GM12878 (cell line): Measurements from ENCODE around the gene ORM2. TPM values are rescaled to one million over a fixed set of nuclear protein-coding genes. Genes with fewer than 3 reads are reported as not detected.

Experiments used
- ATAC-seq: fragments of 200-7000 bp; cut with Tn5 transposase; 3 replicates; pipeline ENCODE4 v1.9.1; 2020; ENCODE audit warnings: mild to moderate bottlenecking, moderate library complexity
- BruUV-seq: library from RNA; stranded (reverse); fragments of 400-500 nt; replicated peaks from 2 replicates; lab custom pipeline; 2021; lab: Mats Ljungman, UMichigan
- CTCF ChIA-PET: fragments of 300-600 bp; sonication (Branson Sonifier 250); formaldehyde crosslinking; extraction: SDS; loops from one replicate; lab custom pipeline; 2021; ENCODE audit warnings: inconsistent platforms; lab: Yijun Ruan, JAX
- POLR2A ChIA-PET: fragments of 350-600 bp; formaldehyde crosslinking; extraction: SDS; loops from one replicate; lab custom pipeline; 2021; ENCODE audit warnings: inconsistent platforms; lab: Charles Lee
- RAD21 ChIA-PET: fragments of 300-600 bp; sonication (Branson Sonifier 250); formaldehyde crosslinking; loops from one replicate; lab custom pipeline; 2023; ENCODE audit warnings: antibody characterized with exemption; ENCODE audit not compliant: unreplicated experiment; lab: Charles Lee
- SMC1A ChIA-PET: fragments of 300-600 bp; sonication (Branson Sonifier 250); formaldehyde crosslinking; loops from one replicate; lab custom pipeline; 2023; ENCODE audit not compliant: unreplicated experiment, uncharacterized antibody; lab: Charles Lee
- DNase-seq: peaks from one replicate; pipeline ENCODE4 v3.0.0-alpha.2; 2011; ENCODE audit warnings: low read depth, low spot score
- FAIRE-seq: peaks from 3 replicates; lab custom pipeline; 2011; peaks lifted over from hg19 to GRCh38; lab: Jason Lieb, UNC
- H2AFZ ChIP-seq: 2 replicates; pipeline ENCODE4 v1.6.0; 2011; ENCODE audit warnings: low read depth, low read length, control low read depth; ENCODE audit not compliant: control insufficient read depth
- H3K27ac ChIP-seq: 2 replicates; pipeline ENCODE4 v1.5.1; 2011; ENCODE audit warnings: control low read depth; ENCODE audit not compliant: control insufficient read depth, insufficient read depth
- H3K27me3 ChIP-seq, 2 experiments: replicated peaks in 1 of 2; 2 replicates each; pipeline versions ENCODE4 v1.6.0 to v1.6.1; 2011; ENCODE audit warnings: low read length in 1 of 2; ENCODE audit not compliant: control insufficient read depth in 2 of 2, insufficient read depth in 2 of 2
- H3K36me3 ChIP-seq, 2 experiments: 2 replicates each; pipeline ENCODE4 v1.5.1; 2011; ENCODE audit warnings: low read length in 1 of 2; ENCODE audit not compliant: control insufficient read depth in 2 of 2, insufficient read depth in 2 of 2
- H3K4me1 ChIP-seq: 2 replicates; pipeline ENCODE4 v1.6.1; 2011; ENCODE audit warnings: mild to moderate bottlenecking, low read length, moderate library complexity, mixed read lengths; ENCODE audit not compliant: control insufficient read depth, insufficient read depth
- H3K4me2 ChIP-seq: 2 replicates; pipeline ENCODE4 v1.6.0; 2011; ENCODE audit warnings: control low read depth; ENCODE audit not compliant: control insufficient read depth, insufficient read depth
- H3K4me3 ChIP-seq: fragments of 200-600 bp; sonication (generic); 2 replicates; pipeline ENCODE4 v1.5.1; 2016
- H3K79me2 ChIP-seq: 2 replicates; pipeline ENCODE4 v1.6.0; 2011; ENCODE audit warnings: low read length; ENCODE audit not compliant: control insufficient read depth, insufficient read depth
- H3K9ac ChIP-seq: 2 replicates; pipeline ENCODE4 v1.8.0; 2011; ENCODE audit warnings: low read length, control low read depth, mixed read lengths; ENCODE audit not compliant: control insufficient read depth, insufficient read depth
- H3K9me3 ChIP-seq: replicated peaks from 3 replicates; pipeline ENCODE4 v1.5.1; 2011; ENCODE audit warnings: mild to moderate bottlenecking, low read length; ENCODE audit not compliant: control insufficient read depth, insufficient read depth
- H4K20me1 ChIP-seq: 2 replicates; pipeline ENCODE4 v1.6.0; 2011; ENCODE audit not compliant: control insufficient read depth, insufficient read depth
- HDGF ChIP-seq: fragments of 450-650 bp; IDR thresholded peaks from 2 replicates; pipeline ENCODE4 v1.6.1; 2016; ENCODE audit warnings: antibody characterized with exemption
- NBN ChIP-seq: fragments of 450-650 bp; IDR thresholded peaks from 2 replicates; pipeline ENCODE4 v1.6.1; 2016
- POLR2AphosphoS5 ChIP-seq: IDR thresholded peaks from 2 replicates; pipeline ENCODE4 v1.6.1; 2011; ENCODE audit warnings: mild to moderate bottlenecking, low read length, inconsistent platforms
- TAF1 ChIP-seq: IDR thresholded peaks from 2 replicates; pipeline ENCODE4 v1.6.1; 2011; ENCODE audit warnings: mild to moderate bottlenecking, low read depth, low read length, borderline replicate concordance
- ZNF687 ChIP-seq: fragments of 450-650 bp; IDR thresholded peaks from 2 replicates; pipeline ENCODE4 v1.6.1; 2017; ENCODE audit warnings: mild to moderate bottlenecking, moderate library complexity
- WGBS: methylation state at CpG from one replicate; pipeline ENCODE4 v1.1.6; 2016; ENCODE audit warnings: low lambda C conversion rate; ENCODE audit not compliant: insufficient replicate concordance, insufficient coverage; ENCODE audit errors: missing lambda C conversion rate; 5-methylcytosine and 5-hydroxymethylcytosine counted together
- in situ Hi-C: fragments of 300-500 bp; cut with MboI; formaldehyde crosslinking; loops from 9 replicates; pipeline ENCODE4 v1.14.3; 2018; ENCODE audit warnings: mixed read lengths
- intact Hi-C: fragments of 100-400 bp; cut with micrococcal nuclease; formaldehyde crosslinking; loops from one replicate; pipeline ENCODE4 v1.14.2; 2022; ENCODE audit not compliant: unreplicated experiment
- polyA plus RNA-seq, 11 experiments: library from polyadenylated mRNA; depleted of rRNA in 4 of 11; unstranded in 6 of 11; stranded (reverse) in 5 of 11; fragments of >200 nt; fragmentation: Nextera tagmentation in 4 of 11; fragmentation: Illumina TruSeq in 1 of 11; extraction: Ambion mirVana in 4 of 11; extraction: Trizol in 1 of 11; gene quantifications; 1 replicate in 1 of 11; 2 replicates in 10 of 11; pipeline versions ENCODE4 v1.2.1 to v1.2.3, GENCODE V29; 2011 to 2016; ENCODE audit warnings: inconsistent platforms in 2 of 11, missing spikeins in 2 of 11, low read depth in 1 of 11
- total RNA-seq, 4 experiments: library from RNA; depleted of rRNA in 3 of 4; stranded (reverse); fragments of >200 nt in 3 of 4; fragmentation: Illumina TruSeq in 1 of 4; extraction: Trizol in 1 of 4; gene quantifications; 2 replicates each; pipeline versions ENCODE4 v1.2.1 to v1.2.3, GENCODE V29; 2013 to 2021

The ORM2 gene
- total and polyA plus RNA-seq, 10 of the 15 experiments (the other 5 are each of a cell fraction or from before 2014, with no cell fraction given): 0.64 TPM; not detected in 9

DNA sequence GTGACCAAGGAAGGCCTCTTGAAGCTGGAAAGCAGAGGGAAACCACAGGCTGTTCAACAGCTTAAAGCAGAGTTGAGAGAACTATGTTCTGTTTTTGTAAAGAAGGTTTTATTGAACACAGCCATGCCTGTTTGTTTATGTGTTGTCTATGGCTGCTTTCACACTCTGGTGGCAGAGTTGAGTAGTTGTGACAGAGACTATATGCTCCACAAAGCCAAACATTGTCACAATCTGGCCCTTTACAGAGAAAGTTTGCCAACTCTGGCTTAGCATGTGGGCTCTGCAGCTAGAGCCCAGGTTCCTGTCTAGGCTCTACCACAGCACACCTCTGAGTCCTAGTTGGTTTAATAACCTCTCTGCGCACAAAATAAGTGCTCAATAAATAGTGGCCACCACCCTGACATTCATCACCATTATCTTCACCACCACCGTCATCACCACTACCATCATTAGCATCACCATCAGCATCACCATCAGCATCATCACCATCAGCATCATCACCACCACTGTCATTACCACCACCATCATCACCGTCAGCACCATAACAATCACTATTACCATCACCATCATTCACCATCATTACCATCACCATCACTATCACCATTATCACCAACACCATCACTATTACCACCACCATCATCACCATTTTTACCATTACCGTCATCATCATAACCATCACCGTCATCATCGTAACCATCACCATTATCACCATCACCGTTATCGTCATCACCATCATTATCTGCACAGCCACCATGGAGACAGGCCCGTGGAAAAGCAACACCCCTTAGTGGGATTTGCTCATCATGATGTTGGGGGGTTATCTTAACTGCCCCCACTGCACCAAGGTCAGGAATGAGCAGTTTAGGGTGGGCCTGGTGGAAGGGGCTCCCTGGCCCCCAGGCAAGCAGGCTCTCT is 39.8 kb downstream of the ORM2 start:
- H3K79me2 ChIP-seq: peaks cover 43% of the 10 kb centered on the region
- no peak for ATAC-seq

More for the DNA sequence above, 39.8 kb downstream of the ORM2 start:
- in situ Hi-C loops (no loop called here), intact Hi-C loops (no loop called here)
- 99% methylated on average over 9 of the region's 9 CpGs for WGBS
- TSS peak; percentile 64 for BruUV-seq
- RAD21 ChIA-PET: interaction anchor here (1.4 to 12.9 kb wide), 3 partner anchors 18 to 26 kb away, joined by 3 to 251 read pairs (median 5); partner anchors contain the start of gene AKNA
- H3K27ac ChIP-seq: peak overlapping the region; percentile 99
- H3K27me3 ChIP-seq: no peaks in the 10 kb centered on the region
- no peak overlapping the region for H3K4me3 ChIP-seq
- FAIRE-seq: no peak
- no peak overlapping the region for H3K4me2 ChIP-seq
- no peaks in the 10 kb centered on the region for H3K9me3 ChIP-seq
- no peaks in the 10 kb centered on the region for H4K20me1 ChIP-seq
- peaks cover 88% of the 10 kb centered on the region for H3K4me1 ChIP-seq
- H3K9ac ChIP-seq: no peak overlapping the region
- TF ChIP-seq NBN (0 out of 2 replicates have a peak, but pooled peaks have one; percentile 39), POLR2AphosphoS5 (0 out of 2 replicates have a peak, but pooled peaks have one; percentile 36), ZNF687 (no peak), TAF1 (no peak), HDGF (peak; percentile 94)
- SMC1A ChIA-PET: interaction anchor here (0.9 to 13.9 kb wide), 3 partner anchors 18 to 31 kb away, joined by 3 to 327 read pairs (median 10); partner anchors contain the start of gene AKNA
- no peak for DNase-seq
- POLR2A ChIA-PET: interaction anchor here (0.9 to 13.2 kb wide), 2 partner anchors 18 to 20 kb away, joined by 3 to 312 read pairs; partner anchors contain the start of gene AKNA
- H2AFZ ChIP-seq: no peak overlapping the region
- H3K36me3 ChIP-seq: peaks cover 38 to 47% of the 10 kb centered on the region in 2 experiments
- CTCF ChIA-PET: interaction anchor here (7.4 kb wide), 1 partner anchor 18 kb away, joined by 108 read pairs; the partner anchor contains the start of gene AKNA
